Activated naive CD4-positive, alpha-beta T cell treated with anti-CD3 and anti-CD28 coated beads for 36 hours (primary cell): ENCODE measurements around the gene CCDC188. TPM values are rescaled to one million over a fixed set of nuclear protein-coding genes. Genes with fewer than 3 reads are reported as not detected.

Source experiments
- CTCF ChIA-PET: fragments of 350-600 bp; sonication (Branson Sonifier 250); formaldehyde crosslinking; loops from one replicate; lab custom pipeline; 2021; ENCODE audit warnings: antibody characterized with exemption; lab: Charles Lee
- DNase-seq: peaks from one replicate; pipeline ENCODE4 v3.0.0-alpha.2; 2020
- H3K27ac Mint-ChIP-seq: one replicate; pipeline ENCODE4 v1.8.0; 2021; ENCODE audit warnings: mild to moderate bottlenecking, mixed read lengths
- H3K27me3 Mint-ChIP-seq: one replicate; pipeline ENCODE4 v1.8.0; 2021; ENCODE audit warnings: low read depth, mixed read lengths
- H3K36me3 Mint-ChIP-seq: one replicate; pipeline ENCODE4 v1.8.0; 2021; ENCODE audit warnings: low read depth, mixed read lengths
- H3K4me1 Mint-ChIP-seq: one replicate; pipeline ENCODE4 v1.8.0; 2021; ENCODE audit warnings: low read depth, mixed read lengths
- H3K4me3 Mint-ChIP-seq: one replicate; pipeline ENCODE4 v1.8.0; 2021; ENCODE audit warnings: mild to moderate bottlenecking, moderate library complexity, mixed read lengths
- H3K9me3 Mint-ChIP-seq: one replicate; pipeline ENCODE4 v1.8.0; 2021; ENCODE audit warnings: mixed read lengths
- intact Hi-C: fragments of 100-400 bp; cut with micrococcal nuclease; formaldehyde crosslinking; loops from one replicate; pipeline ENCODE4 v1.15.1; 2023
- total RNA-seq, 2 experiments: library from RNA; stranded (reverse); gene quantifications; one replicate each; pipeline ENCODE4 v1.2.3, GENCODE V29; 2021

Gene CCDC188
- total RNA-seq, 2 experiments from 2014 or later, result not detected

- Mint-ChIP-seq H3K4me1 (peaks cover 33% of the 10 kb centered on the region), H3K4me3 (no peak overlapping the region), H3K27me3 (no peaks in the 10 kb centered on the region), H3K9me3 (no peaks in the 10 kb centered on the region), H3K36me3 (peaks cover 27% of the 10 kb centered on the region), H3K27ac (peak overlapping the region; percentile 36)
- CTCF ChIA-PET, result no interaction called here
- DNase-seq, result no peak
- intact Hi-C loops, result loop anchor here (10.0 kb wide), 1 partner anchor 259 kb away; the partner anchor contains the start of genes GNB1L and RTL10
These were observed 37.1 kb downstream of the CCDC188 start for GRCh38 chr22:20113551-20114310.

- Mint-ChIP-seq H3K27me3 (no peaks in the 10 kb centered on the region), H3K9me3 (no peaks in the 10 kb centered on the region), H3K4me3 (no peak overlapping the region), H3K36me3 (peaks cover 22% of the 10 kb centered on the region), H3K27ac (peak overlapping the region; percentile 41), H3K4me1 (peaks cover 30% of the 10 kb centered on the region)
- intact Hi-C loops, result loop anchor here (10.0 kb wide), 1 partner anchor 258 kb away; the partner anchor contains the start of genes GNB1L and RTL10
- CTCF ChIA-PET, result no interaction called here
- DNase-seq, result no peak
These were observed 38.0 kb downstream of the CCDC188 start for GRCh38 chr22:20112623-20113511.

- no peaks in the 10 kb centered on the region for H3K27me3 Mint-ChIP-seq
- intact Hi-C loops, result loop anchor here (10.0 kb wide), 1 partner anchor 257 kb away; the partner anchor contains the start of genes GNB1L and RTL10
- H3K4me1 Mint-ChIP-seq, result peaks cover 30% of the 10 kb centered on the region
- no peaks in the 10 kb centered on the region for H3K9me3 Mint-ChIP-seq
- peaks cover 23% of the 10 kb centered on the region for H3K36me3 Mint-ChIP-seq
- peak overlapping the region; percentile 87 for H3K27ac Mint-ChIP-seq
- DNase-seq, result no peak
- H3K4me3 Mint-ChIP-seq, result no peak overlapping the region
- CTCF ChIA-PET, result interaction anchor here (0.6 to 1.7 kb wide), 5 partner anchors 10 to 33 kb away, joined by 3 to 7 read pairs (median 4); no protein-coding TSS in a partner anchor
These were observed 38.9 kb downstream of the CCDC188 start for GRCh38 chr22:20111689-20112622.

- peaks cover 21% of the 10 kb centered on the region for H3K36me3 Mint-ChIP-seq
- H3K4me3 Mint-ChIP-seq, result no peak overlapping the region
- CTCF ChIA-PET, result interaction anchor here (0.7 to 1.7 kb wide), 8 partner anchors 9 to 98 kb away, joined by 3 to 7 read pairs (median 3); partner anchors contain the start of gene TANGO2
These were observed 39.7 kb downstream of the CCDC188 start for GRCh38 chr22:20111045-20111688.

GRCh38 chr22:20110359-20110985 is 40.4 kb downstream of the CCDC188 start:
- CTCF ChIA-PET, result interaction anchor here (0.7 to 1.7 kb wide), 8 partner anchors 8 to 97 kb away, joined by 3 to 7 read pairs (median 3); partner anchors contain the start of gene TANGO2
- no peak for DNase-seq
- Mint-ChIP-seq H3K36me3 (peaks cover 21% of the 10 kb centered on the region), H3K9me3 (no peaks in the 10 kb centered on the region), H3K27ac (peak overlapping the region; percentile 84), H3K27me3 (no peaks in the 10 kb centered on the region), H3K4me1 (peaks cover 26% of the 10 kb centered on the region), H3K4me3 (no peak overlapping the region)
- intact Hi-C loops, result loop anchor here (10.0 kb wide), 1 partner anchor 256 kb away; the partner anchor contains the start of genes GNB1L and RTL10

More at GRCh38 chr22:20111045-20111688, 39.7 kb downstream of the CCDC188 start:
- intact Hi-C loops, result loop anchor here (10.0 kb wide), 1 partner anchor 256 kb away; the partner anchor contains the start of genes GNB1L and RTL10
- H3K27ac Mint-ChIP-seq, result peak overlapping the region; percentile 84
- no peaks in the 10 kb centered on the region for H3K9me3 Mint-ChIP-seq
- H3K4me1 Mint-ChIP-seq, result peaks cover 28% of the 10 kb centered on the region
- peak; percentile 36 for DNase-seq
- H3K27me3 Mint-ChIP-seq, result no peaks in the 10 kb centered on the region

GRCh38 chr22:20109411-20110358 is 41.2 kb downstream of the CCDC188 start:
- Mint-ChIP-seq H3K9me3 (no peaks in the 10 kb centered on the region), H3K4me3 (no peak overlapping the region), H3K27me3 (no peaks in the 10 kb centered on the region), H3K27ac (peak overlapping the region; percentile 30), H3K4me1 (peaks cover 19% of the 10 kb centered on the region), H3K36me3 (peaks cover 17% of the 10 kb centered on the region)
- no peak for DNase-seq
- intact Hi-C loops, result loop anchor here (10.0 kb wide), 1 partner anchor 255 kb away; the partner anchor contains the start of genes GNB1L and RTL10
- CTCF ChIA-PET, result interaction anchor here (1.1 to 1.7 kb wide), 4 partner anchors 10 to 96 kb away, joined by 3 to 7 read pairs (median 4); partner anchors contain the start of gene TANGO2

GRCh38 chr22:20108757-20109230 is 42.1 kb downstream of the CCDC188 start:
- peaks cover 11% of the 10 kb centered on the region for H3K36me3 Mint-ChIP-seq
- CTCF ChIA-PET, result interaction anchor here (1.4 kb wide), 1 partner anchor 12 kb away, joined by 5 read pairs; no protein-coding TSS in a partner anchor

GRCh38 chr22:20107951-20108756 is 42.7 kb downstream of the CCDC188 start:
- Mint-ChIP-seq H3K4me1 (peaks cover 12% of the 10 kb centered on the region), H3K27ac (no peak overlapping the region), H3K9me3 (no peaks in the 10 kb centered on the region), H3K4me3 (no peak overlapping the region), H3K36me3 (peaks cover 9% of the 10 kb centered on the region), H3K27me3 (no peaks in the 10 kb centered on the region)
- CTCF ChIA-PET, result interaction anchor here (1.4 kb wide), 2 partner anchors 11 to 12 kb away, joined by 3 to 5 read pairs; no protein-coding TSS in a partner anchor
- DNase-seq, result no peak
- intact Hi-C loops, result no loop called here

More at GRCh38 chr22:20108757-20109230, 42.1 kb downstream of the CCDC188 start:
- peaks cover 13% of the 10 kb centered on the region for H3K4me1 Mint-ChIP-seq
- peak overlapping the region; percentile 6 for H3K27ac Mint-ChIP-seq
- no peaks in the 10 kb centered on the region for H3K9me3 Mint-ChIP-seq
- no peaks in the 10 kb centered on the region for H3K27me3 Mint-ChIP-seq
- no peak for DNase-seq
- intact Hi-C loops, result no loop called here
- no peak overlapping the region for H3K4me3 Mint-ChIP-seq

- CTCF ChIA-PET, result interaction anchor here (1.4 kb wide), 1 partner anchor 12 kb away, joined by 3 read pairs; no protein-coding TSS in a partner anchor
- Mint-ChIP-seq H3K27me3 (no peaks in the 10 kb centered on the region), H3K36me3 (peaks cover 9% of the 10 kb centered on the region), H3K4me3 (no peak overlapping the region), H3K9me3 (no peaks in the 10 kb centered on the region), H3K4me1 (peaks cover 14% of the 10 kb centered on the region), H3K27ac (no peak overlapping the region)
- intact Hi-C loops, result no loop called here
- no peak for DNase-seq
These were observed 43.4 kb downstream of the CCDC188 start for GRCh38 chr22:20107471-20107901.
